GM12878 (cell line): ENCODE data around the gene CUL1. TPM values are rescaled to one million over a fixed set of nuclear protein-coding genes. Genes with fewer than 3 reads are reported as not detected.

ENCODE experiments used
- ATAC-seq: fragments of 200-7000 bp; cut with Tn5 transposase; 3 replicates; pipeline ENCODE4 v1.9.1; 2020; ENCODE audit warnings: mild to moderate bottlenecking, moderate library complexity
- BruUV-seq: library from RNA; stranded (reverse); fragments of 400-500 nt; replicated peaks from 2 replicates; lab custom pipeline; 2021; lab: Mats Ljungman, UMichigan
- CTCF ChIA-PET: fragments of 300-600 bp; sonication (Branson Sonifier 250); formaldehyde crosslinking; extraction: SDS; loops from one replicate; lab custom pipeline; 2021; ENCODE audit warnings: inconsistent platforms; lab: Yijun Ruan, JAX
- POLR2A ChIA-PET: fragments of 350-600 bp; formaldehyde crosslinking; extraction: SDS; loops from one replicate; lab custom pipeline; 2021; ENCODE audit warnings: inconsistent platforms; lab: Charles Lee
- RAD21 ChIA-PET: fragments of 300-600 bp; sonication (Branson Sonifier 250); formaldehyde crosslinking; loops from one replicate; lab custom pipeline; 2023; ENCODE audit warnings: antibody characterized with exemption; ENCODE audit not compliant: unreplicated experiment; lab: Charles Lee
- SMC1A ChIA-PET: fragments of 300-600 bp; sonication (Branson Sonifier 250); formaldehyde crosslinking; loops from one replicate; lab custom pipeline; 2023; ENCODE audit not compliant: unreplicated experiment, uncharacterized antibody; lab: Charles Lee
- DNase-seq: peaks from one replicate; pipeline ENCODE4 v3.0.0-alpha.2; 2011; ENCODE audit warnings: low read depth, low spot score
- FAIRE-seq: peaks from 3 replicates; lab custom pipeline; 2011; peaks lifted over from hg19 to GRCh38; lab: Jason Lieb, UNC
- H2AFZ ChIP-seq: 2 replicates; pipeline ENCODE4 v1.6.0; 2011; ENCODE audit warnings: low read depth, low read length, control low read depth; ENCODE audit not compliant: control insufficient read depth
- H3K27ac ChIP-seq: 2 replicates; pipeline ENCODE4 v1.5.1; 2011; ENCODE audit warnings: control low read depth; ENCODE audit not compliant: control insufficient read depth, insufficient read depth
- H3K27me3 ChIP-seq, 2 experiments: replicated peaks in 1 of 2; 2 replicates each; pipeline versions ENCODE4 v1.6.0 to v1.6.1; 2011; ENCODE audit warnings: low read length in 1 of 2; ENCODE audit not compliant: control insufficient read depth in 2 of 2, insufficient read depth in 2 of 2
- H3K36me3 ChIP-seq, 2 experiments: 2 replicates each; pipeline ENCODE4 v1.5.1; 2011; ENCODE audit warnings: low read length in 1 of 2; ENCODE audit not compliant: control insufficient read depth in 2 of 2, insufficient read depth in 2 of 2
- H3K4me1 ChIP-seq: 2 replicates; pipeline ENCODE4 v1.6.1; 2011; ENCODE audit warnings: mild to moderate bottlenecking, low read length, moderate library complexity, mixed read lengths; ENCODE audit not compliant: control insufficient read depth, insufficient read depth
- H3K4me2 ChIP-seq: 2 replicates; pipeline ENCODE4 v1.6.0; 2011; ENCODE audit warnings: control low read depth; ENCODE audit not compliant: control insufficient read depth, insufficient read depth
- H3K4me3 ChIP-seq: fragments of 200-600 bp; sonication (generic); 2 replicates; pipeline ENCODE4 v1.5.1; 2016
- H3K79me2 ChIP-seq: 2 replicates; pipeline ENCODE4 v1.6.0; 2011; ENCODE audit warnings: low read length; ENCODE audit not compliant: control insufficient read depth, insufficient read depth
- H3K9ac ChIP-seq: 2 replicates; pipeline ENCODE4 v1.8.0; 2011; ENCODE audit warnings: low read length, control low read depth, mixed read lengths; ENCODE audit not compliant: control insufficient read depth, insufficient read depth
- H3K9me3 ChIP-seq: replicated peaks from 3 replicates; pipeline ENCODE4 v1.5.1; 2011; ENCODE audit warnings: mild to moderate bottlenecking, low read length; ENCODE audit not compliant: control insufficient read depth, insufficient read depth
- H4K20me1 ChIP-seq: 2 replicates; pipeline ENCODE4 v1.6.0; 2011; ENCODE audit not compliant: control insufficient read depth, insufficient read depth
- ASH2L ChIP-seq: fragments of 300-600, 200-600 bp; sonication (generic); IDR thresholded peaks from 2 replicates; pipeline ENCODE4 v1.6.1; 2017; ENCODE audit warnings: low read depth, mild to moderate bottlenecking, borderline replicate concordance
- BHLHE40 ChIP-seq, 2 experiments: fragments of 450-650 bp in 1 of 2; IDR thresholded peaks; 2 replicates each; pipeline ENCODE4 v1.6.1; 2011 to 2017; ENCODE audit warnings: low read depth in 2 of 2, borderline replicate concordance in 1 of 2, improper control_type of control experiment in 1 of 2, low read length in 1 of 2, mild to moderate bottlenecking in 1 of 2
- CHD2 ChIP-seq: IDR thresholded peaks from 2 replicates; pipeline ENCODE4 v1.6.1; 2011; ENCODE audit warnings: low read depth, low read length, improper control_type of control experiment, borderline replicate concordance
- IRF4 ChIP-seq: IDR thresholded peaks from 2 replicates; pipeline ENCODE4 v1.6.1; 2011; ENCODE audit warnings: low read depth, low read length
- MXI1 ChIP-seq: fragments of 150-350 bp; IDR thresholded peaks from 2 replicates; pipeline ENCODE4 v1.6.1; 2011; ENCODE audit warnings: low read depth, mild to moderate bottlenecking, inconsistent platforms, low read length, improper control_type of control experiment
- PAX5 ChIP-seq: IDR thresholded peaks from 2 replicates; pipeline ENCODE4 v1.6.1; 2011; ENCODE audit warnings: low read depth, low read length, borderline replicate concordance
- RUNX3 ChIP-seq: IDR thresholded peaks from 2 replicates; pipeline ENCODE4 v1.6.1; 2012; ENCODE audit warnings: low read length, inconsistent platforms
- SPI1 ChIP-seq: IDR thresholded peaks from 2 replicates; pipeline ENCODE4 v1.6.1; 2011; ENCODE audit warnings: low read depth, mild to moderate bottlenecking, low read length, moderate library complexity, borderline replicate concordance; ENCODE audit not compliant: insufficient read depth
- TCF7 ChIP-seq: IDR thresholded peaks from 2 replicates; pipeline ENCODE4 v1.6.1; 2014; ENCODE audit warnings: antibody characterized with exemption, borderline replicate concordance
- WRNIP1 ChIP-seq: IDR thresholded peaks from 2 replicates; pipeline ENCODE4 v1.6.1; 2011; ENCODE audit warnings: low read depth, low read length, improper control_type of control experiment, borderline replicate concordance
- WGBS: methylation state at CpG from one replicate; pipeline ENCODE4 v1.1.6; 2016; ENCODE audit warnings: low lambda C conversion rate; ENCODE audit not compliant: insufficient replicate concordance, insufficient coverage; ENCODE audit errors: missing lambda C conversion rate; 5-methylcytosine and 5-hydroxymethylcytosine counted together
- in situ Hi-C: fragments of 300-500 bp; cut with MboI; formaldehyde crosslinking; loops from 9 replicates; pipeline ENCODE4 v1.14.3; 2018; ENCODE audit warnings: mixed read lengths
- intact Hi-C: fragments of 100-400 bp; cut with micrococcal nuclease; formaldehyde crosslinking; loops from one replicate; pipeline ENCODE4 v1.14.2; 2022; ENCODE audit not compliant: unreplicated experiment
- polyA plus RNA-seq, 11 experiments: library from polyadenylated mRNA; depleted of rRNA in 4 of 11; unstranded in 6 of 11; stranded (reverse) in 5 of 11; fragments of >200 nt; fragmentation: Nextera tagmentation in 4 of 11; fragmentation: Illumina TruSeq in 1 of 11; extraction: Ambion mirVana in 4 of 11; extraction: Trizol in 1 of 11; gene quantifications; 1 replicate in 1 of 11; 2 replicates in 10 of 11; pipeline versions ENCODE4 v1.2.1 to v1.2.3, GENCODE V29; 2011 to 2016; ENCODE audit warnings: inconsistent platforms in 2 of 11, missing spikeins in 2 of 11, low read depth in 1 of 11
- total RNA-seq, 4 experiments: library from RNA; depleted of rRNA in 3 of 4; stranded (reverse); fragments of >200 nt in 3 of 4; fragmentation: Illumina TruSeq in 1 of 4; extraction: Trizol in 1 of 4; gene quantifications; 2 replicates each; pipeline versions ENCODE4 v1.2.1 to v1.2.3, GENCODE V29; 2013 to 2021
- TF ChIP-seq, protein P1 (sequence below): fragments of 450-650 bp; IDR thresholded peaks from 2 replicates; pipeline ENCODE4 v1.6.1; 2017; ENCODE audit warnings: mild to moderate bottlenecking, moderate library complexity

The CUL1 gene
- total and polyA plus RNA-seq, 10 of the 15 experiments (the other 5 are each of a cell fraction or from before 2014, with no cell fraction given): 13.3 to 63.9 (median 45.9) TPM

DNA sequence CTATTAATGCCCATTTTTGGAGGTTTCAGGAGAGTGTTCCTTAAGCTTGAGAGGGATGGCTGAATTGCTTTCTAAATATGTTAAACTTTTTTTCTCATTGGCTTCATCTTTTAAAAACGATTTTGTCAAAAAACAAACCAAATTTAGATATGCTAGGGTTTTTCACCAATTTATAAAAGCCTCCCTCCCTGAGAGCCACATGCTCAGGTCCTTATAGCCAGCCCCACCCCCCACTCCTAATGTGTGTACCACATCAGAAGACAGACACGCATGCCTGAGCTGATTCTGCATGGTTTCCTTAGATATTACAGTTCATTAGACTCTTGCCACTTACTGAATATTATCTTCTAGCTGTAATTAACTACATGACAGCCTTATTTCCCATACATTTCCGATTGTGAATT, 2.0 kb downstream of the CUL1 start:
- no peaks in the 10 kb centered on the region for H3K27me3 ChIP-seq
- intact Hi-C loops: loop anchor here (2.0 to 10.0 kb wide), 4 partner anchors 123 to 262 kb away; partner anchors contain the start of gene EZH2
- peak overlapping the region; percentile 83 for H3K4me2 ChIP-seq
- peaks cover 9% of the 10 kb centered on the region for H3K4me1 ChIP-seq
- no peaks in the 10 kb centered on the region for H3K36me3 ChIP-seq
- peak overlapping the region; percentile 94 for H3K4me3 ChIP-seq
- ATAC-seq: 0 out of 3 replicates have a peak, but pooled peaks have one; percentile 12
- H3K9me3 ChIP-seq: no peaks in the 10 kb centered on the region
- in situ Hi-C loops: no loop called here
- no peak overlapping the region; the same call in 1 of the 2 replicates for H3K27ac ChIP-seq
- RAD21 ChIA-PET: no interaction called here
- peak overlapping the region; percentile 86 for H3K9ac ChIP-seq
- H4K20me1 ChIP-seq: peaks cover 4% of the 10 kb centered on the region; the same call in 1 of the 2 replicates
- FAIRE-seq: no peak
- CTCF ChIA-PET: interaction anchor here (1.2 to 1.3 kb wide), 2 partner anchors 11 to 266 kb away, joined by 3 read pairs; no protein-coding TSS in a partner anchor
- no peak for DNase-seq
- no peak overlapping the region for H2AFZ ChIP-seq
- BruUV-seq: no TSS peak
- 11% methylated on average over 3 of the region's 3 CpGs for WGBS
- peak; percentile 87 for TF ChIP-seq PAX5
- TF ChIP-seq TCF7: 0 out of 2 replicates have a peak, but pooled peaks have one; percentile 58
- no peak for TF ChIP-seq IRF4
- TF ChIP-seq ASH2L: no peak
- no peak for TF ChIP-seq SPI1
- peak; percentile 15; the same call in 1 of the 2 replicates for TF ChIP-seq RUNX3
- peak; percentile 63 to 84; a peak in 3 of 4 replicates for TF ChIP-seq BHLHE40 (IDR thresholded peaks at IDR 0.05; ENCODE audit: borderline replicate concordance in 1 of 2, low read depth in 2 of 2, low read length in 1 of 2)
- TF ChIP-seq CHD2: 0 out of 2 replicates have a peak, but pooled peaks have one; percentile 45
- TF ChIP-seq MXI1: peak; percentile 59
- TF ChIP-seq WRNIP1: 0 out of 2 replicates have a peak, but pooled peaks have one; percentile 36
- TF ChIP-seq, protein P1, sequence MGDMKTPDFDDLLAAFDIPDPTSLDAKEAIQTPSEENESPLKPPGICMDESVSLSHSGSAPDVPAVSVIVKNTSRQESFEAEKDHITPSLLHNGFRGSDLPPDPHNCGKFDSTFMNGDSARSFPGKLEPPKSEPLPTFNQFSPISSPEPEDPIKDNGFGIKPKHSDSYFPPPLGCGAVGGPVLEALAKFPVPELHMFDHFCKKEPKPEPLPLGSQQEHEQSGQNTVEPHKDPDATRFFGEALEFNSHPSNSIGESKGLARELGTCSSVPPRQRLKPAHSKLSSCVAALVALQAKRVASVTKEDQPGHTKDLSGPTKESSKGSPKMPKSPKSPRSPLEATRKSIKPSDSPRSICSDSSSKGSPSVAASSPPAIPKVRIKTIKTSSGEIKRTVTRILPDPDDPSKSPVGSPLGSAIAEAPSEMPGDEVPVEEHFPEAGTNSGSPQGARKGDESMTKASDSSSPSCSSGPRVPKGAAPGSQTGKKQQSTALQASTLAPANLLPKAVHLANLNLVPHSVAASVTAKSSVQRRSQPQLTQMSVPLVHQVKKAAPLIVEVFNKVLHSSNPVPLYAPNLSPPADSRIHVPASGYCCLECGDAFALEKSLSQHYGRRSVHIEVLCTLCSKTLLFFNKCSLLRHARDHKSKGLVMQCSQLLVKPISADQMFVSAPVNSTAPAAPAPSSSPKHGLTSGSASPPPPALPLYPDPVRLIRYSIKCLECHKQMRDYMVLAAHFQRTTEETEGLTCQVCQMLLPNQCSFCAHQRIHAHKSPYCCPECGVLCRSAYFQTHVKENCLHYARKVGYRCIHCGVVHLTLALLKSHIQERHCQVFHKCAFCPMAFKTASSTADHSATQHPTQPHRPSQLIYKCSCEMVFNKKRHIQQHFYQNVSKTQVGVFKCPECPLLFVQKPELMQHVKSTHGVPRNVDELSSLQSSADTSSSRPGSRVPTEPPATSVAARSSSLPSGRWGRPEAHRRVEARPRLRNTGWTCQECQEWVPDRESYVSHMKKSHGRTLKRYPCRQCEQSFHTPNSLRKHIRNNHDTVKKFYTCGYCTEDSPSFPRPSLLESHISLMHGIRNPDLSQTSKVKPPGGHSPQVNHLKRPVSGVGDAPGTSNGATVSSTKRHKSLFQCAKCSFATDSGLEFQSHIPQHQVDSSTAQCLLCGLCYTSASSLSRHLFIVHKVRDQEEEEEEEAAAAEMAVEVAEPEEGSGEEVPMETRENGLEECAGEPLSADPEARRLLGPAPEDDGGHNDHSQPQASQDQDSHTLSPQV: no peak
- TF ChIP-seq, all 136 proteins: peak for 7
- SMC1A ChIA-PET: interaction anchor here (0.7 to 2.2 kb wide), 7 partner anchors 8 to 263 kb away, joined by 3 to 16 read pairs (median 5); no protein-coding TSS in a partner anchor
- peaks cover 73% of the 10 kb centered on the region for H3K79me2 ChIP-seq
- POLR2A ChIA-PET: interaction anchor here (0.9 to 1.0 kb wide), 2 partner anchors 12 to 21 kb away, joined by 3 to 5 read pairs; no protein-coding TSS in a partner anchor
